K562 (cell line): ENCODE data around the gene TNNT2. TPM values are rescaled to one million over a fixed set of nuclear protein-coding genes. Genes with fewer than 3 reads are reported as not detected.

ENCODE experiments used
- ATAC-seq: fragments of 200-7000 bp; cut with Tn5 transposase; 3 replicates; pipeline ENCODE4 v1.9.1; 2020; ENCODE audit warnings: moderate library complexity
- BruUV-seq: library from RNA; stranded (reverse); fragments of 400-500 nt; replicated peaks from 2 replicates; lab custom pipeline; 2021; lab: Mats Ljungman, UMichigan
- CTCF ChIA-PET: fragments of 300-600 bp; formaldehyde crosslinking; extraction: SDS; loops from one replicate; lab custom pipeline; 2021; ENCODE audit warnings: low intra/inter-chr PET ratio; lab: Yijun Ruan, JAX
- POLR2A ChIA-PET: fragments of 300-600, 350-650 bp; sonication (Branson Sonifier 250); formaldehyde crosslinking; extraction: SDS; loops from one replicate; lab custom pipeline; 2021; ENCODE audit warnings: antibody characterized with exemption, inconsistent platforms; lab: Yijun Ruan, JAX
- DNase-seq, 4 experiments: peaks; one replicate each; pipeline versions ENCODE4 v3.0.0 to v3.0.0-alpha.2; 2011 to 2018; ENCODE audit warnings: low spot score in 3 of 4, mixed read lengths in 3 of 4; ENCODE audit errors: extremely low read depth in 1 of 4
- FAIRE-seq: peaks from 2 replicates; lab custom pipeline; 2011; peaks lifted over from hg19 to GRCh38; lab: Jason Lieb, UNC
- H2AFZ ChIP-seq: 2 replicates; pipeline ENCODE4 v1.6.0; 2011; ENCODE audit warnings: low read depth, low read length, control low read depth, inconsistent platforms
- H3K27ac ChIP-seq: fragments of 200-600 bp; 3 replicates; pipeline ENCODE4 v1.8.0; 2011; ENCODE audit warnings: low read depth, mild to moderate bottlenecking, control low read depth, inconsistent platforms, low read length, moderate library complexity, mixed read lengths; ENCODE audit errors: extremely low read depth
- H3K27me3 ChIP-seq, 2 experiments: fragments of 300-600 bp in 1 of 2; 2 replicates in 1 of 2; 3 replicates in 1 of 2; pipeline versions ENCODE4 v1.6.0 to v1.8.0; 2011; ENCODE audit warnings: inconsistent platforms in 2 of 2, low read length in 2 of 2, mild to moderate bottlenecking in 1 of 2, mixed read lengths in 1 of 2, moderate library complexity in 1 of 2; ENCODE audit not compliant: control insufficient read depth in 2 of 2, insufficient read depth in 2 of 2
- H3K36me3 ChIP-seq: fragments of 300-600 bp; 3 replicates; pipeline ENCODE4 v1.8.0; 2011; ENCODE audit warnings: mild to moderate bottlenecking, low read length, inconsistent platforms; ENCODE audit not compliant: control insufficient read depth, insufficient read depth
- H3K4me1 ChIP-seq, 2 experiments: fragments of 200-600 bp in 1 of 2; replicated peaks in 1 of 2; 2 replicates in 1 of 2; 3 replicates in 1 of 2; pipeline versions ENCODE4 v1.5.1 to v1.8.0; 2011; ENCODE audit warnings: inconsistent platforms in 2 of 2, low read length in 2 of 2, mild to moderate bottlenecking in 1 of 2, mixed read lengths in 1 of 2, moderate library complexity in 1 of 2; ENCODE audit not compliant: control insufficient read depth in 2 of 2, insufficient read depth in 2 of 2
- H3K4me2 ChIP-seq: 2 replicates; pipeline ENCODE4 v1.6.1; 2011; ENCODE audit warnings: low read length, control low read depth, inconsistent platforms, mixed read lengths; ENCODE audit not compliant: insufficient read depth
- H3K4me3 ChIP-seq: fragments of 200-600 bp; sonication (generic), shearing (Covaris generic); 2 replicates; pipeline ENCODE4 v1.5.1; 2016; ENCODE audit warnings: control low read depth, inconsistent platforms
- H3K79me2 ChIP-seq: fragments of 200-600 bp; 3 replicates; pipeline ENCODE4 v1.8.0; 2011; ENCODE audit warnings: low read length, inconsistent platforms; ENCODE audit not compliant: control insufficient read depth, insufficient read depth
- H3K9ac ChIP-seq, 2 experiments: 2 replicates each; pipeline versions ENCODE4 v1.6.0 to v1.6.1; 2011; ENCODE audit warnings: low read depth in 2 of 2, low read length in 2 of 2, control low read depth in 1 of 2, inconsistent platforms in 1 of 2, mild to moderate bottlenecking in 1 of 2, mixed read lengths in 1 of 2; ENCODE audit not compliant: insufficient read depth in 1 of 2
- H3K9me1 ChIP-seq: one replicate; pipeline ENCODE4 v1.6.0; 2011; ENCODE audit warnings: inconsistent platforms, mild to moderate bottlenecking, low read length, moderate library complexity; ENCODE audit not compliant: control insufficient read depth, insufficient read depth
- H3K9me3 ChIP-seq: replicated peaks from 2 replicates; pipeline ENCODE4 v1.5.1; 2011; ENCODE audit warnings: low read depth, low read length, inconsistent platforms; ENCODE audit not compliant: control insufficient read depth, insufficient read depth
- H4K20me1 ChIP-seq: replicated peaks from 2 replicates; pipeline ENCODE4 v1.6.1; 2011; ENCODE audit warnings: low read length, inconsistent platforms, mixed read lengths; ENCODE audit not compliant: control insufficient read depth, insufficient read depth
- BRD9 ChIP-seq: fragments of 450-650 bp; IDR thresholded peaks from 2 replicates; pipeline ENCODE4 v1.6.1; 2018; ENCODE audit warnings: low read depth; ENCODE audit not compliant: partially characterized antibody
- CBFA2T2 ChIP-seq: fragments of 450-650 bp; conservative IDR thresholded peaks from 2 replicates; pipeline ENCODE4 v1.6.1; 2017; ENCODE audit warnings: mild to moderate bottlenecking
- CHCHD3 ChIP-seq: fragments of 250-450 bp; sonication (Bioruptor Pico); IDR thresholded peaks from 2 replicates; pipeline ENCODE4 v2.1.2; 2022; ENCODE audit warnings: mild to moderate bottlenecking
- COPS2 ChIP-seq: fragments of 450-650 bp; conservative IDR thresholded peaks from 2 replicates; pipeline ENCODE4 v1.6.1; 2016; ENCODE audit warnings: mild to moderate bottlenecking, moderate library complexity
- ILK ChIP-seq: fragments of 450-650 bp; IDR thresholded peaks from 2 replicates; pipeline ENCODE4 v1.6.1; 2016; ENCODE audit warnings: missing genetic modification characterization, low read depth, mild to moderate bottlenecking, missing compliant biosample characterization, moderate library complexity, borderline replicate concordance
- MLX ChIP-seq, 2 experiments: fragments of 450-650 bp in 1 of 2; sonication (generic) in 1 of 2; formaldehyde crosslinking; conservative IDR thresholded peaks; 2 replicates each; pipeline versions ENCODE4 v1.4.0 to v1.8.1; 2020 to 2022; ENCODE audit warnings: mild to moderate bottlenecking in 1 of 2, missing genetic modification reagents in 1 of 2
- PHTF2 ChIP-seq: fragments of 250-450 bp; sonication (Bioruptor Pico); IDR thresholded peaks from 2 replicates; pipeline ENCODE4 v1.5.0; 2021; ENCODE audit warnings: mild to moderate bottlenecking
- YY1 ChIP-seq, 3 experiments: IDR thresholded peaks; 2 replicates each; pipeline ENCODE4 v1.6.1; 2011; ENCODE audit warnings: low read length in 2 of 3, mild to moderate bottlenecking in 2 of 3, moderate library complexity in 2 of 3, borderline replicate concordance in 1 of 3, control low read depth in 1 of 3, low read depth in 1 of 3; ENCODE audit not compliant: insufficient read depth in 3 of 3, insufficient replicate concordance in 2 of 3, control insufficient read depth in 1 of 3, insufficient read length in 1 of 3; ENCODE audit errors: extremely low read depth in 1 of 3
- ZNF551 ChIP-seq: fragments of 250-450 bp; sonication (Bioruptor Pico); IDR thresholded peaks from 2 replicates; pipeline ENCODE4 v1.5.0; 2021; ENCODE audit warnings: mild to moderate bottlenecking, moderate library complexity
- WGBS: fragments of 100-300 bp; shearing (Covaris generic); methylation state at CpG from one replicate; pipeline ENCODE4 v1.1.6; 2016; ENCODE audit warnings: low coverage, mixed read lengths; ENCODE audit not compliant: insufficient coverage; ENCODE audit errors: missing lambda C conversion rate; 5-methylcytosine and 5-hydroxymethylcytosine counted together
- in situ Hi-C: fragments of 300-500 bp; cut with MboI; formaldehyde crosslinking; loops from 4 replicates; pipeline ENCODE4 v1.15.0; 2018; ENCODE audit warnings: inconsistent platforms, mixed read lengths
- intact Hi-C: fragments of 100-400 bp; cut with micrococcal nuclease; formaldehyde crosslinking; loops from 2 replicates; pipeline ENCODE4 v1.14.2; 2022
- polyA plus RNA-seq, 8 experiments: library from polyadenylated mRNA; depleted of rRNA in 4 of 8; stranded (reverse) in 5 of 8; unstranded in 3 of 8; fragments of >200 nt; fragmentation: Nextera tagmentation in 2 of 8; fragmentation: Illumina TruSeq in 1 of 8; extraction: Ambion mirVana in 2 of 8; extraction: Trizol in 1 of 8; gene quantifications; 2 replicates each; pipeline versions ENCODE4 v1.2.1 to v1.2.3, GENCODE V29; 2011 to 2014; ENCODE audit warnings: inconsistent platforms in 1 of 8, missing spikeins in 1 of 8
- total RNA-seq, 7 experiments: library from RNA; depleted of rRNA in 6 of 7; stranded (reverse); fragments of >200 nt in 6 of 7; fragmentation: Illumina TruSeq in 2 of 7; extraction: Trizol in 2 of 7; gene quantifications; 2 replicates each; pipeline versions ENCODE4 v1.2.1 to v1.2.3, GENCODE V29; 2011 to 2021; ENCODE audit warnings: low replicate concordance in 1 of 7
- TF ChIP-seq, protein P1 (sequence below): fragments of 450-650 bp; formaldehyde crosslinking; IDR thresholded peaks from 2 replicates; pipeline ENCODE4 v1.4.0; 2020; ENCODE audit warnings: mild to moderate bottlenecking
- TF ChIP-seq, protein P2 (sequence below): fragments of 450-650 bp; IDR thresholded peaks from 2 replicates; pipeline ENCODE4 v1.6.1; 2016; ENCODE audit warnings: antibody characterized with exemption
- TF ChIP-seq, protein P3 (sequence below), 2 experiments: fragments of 450-650 bp; IDR thresholded peaks; 2 replicates each; pipeline ENCODE4 v1.6.1; 2016

Gene TNNT2
- total and polyA plus RNA-seq, 9 of the 15 experiments (the other 6 are each of a cell fraction or from before 2014, with no cell fraction given): not detected

- BruUV-seq: no TSS peak
- no peak for FAIRE-seq
- CTCF ChIA-PET: no interaction called here
- Histone ChIP-seq H3K9me3 (no peaks in the 10 kb centered on the region), H3K4me1 (no peaks in the 10 kb centered on the region), H3K9me1 (peaks cover 10% of the 10 kb centered on the region), H3K79me2 (no peaks in the 10 kb centered on the region), H3K36me3 (no peaks in the 10 kb centered on the region), H4K20me1 (peaks cover 5% of the 10 kb centered on the region; the same call in 1 of the 2 replicates), H3K4me3 (no peak overlapping the region), H3K27ac (no peak overlapping the region), H2AFZ (no peak overlapping the region), H3K9ac (no peak overlapping the region), H3K27me3 (peaks cover 32 to 60% of the 10 kb centered on the region in 2 experiments; a peak in 4 of 5 replicates), H3K4me2 (no peak overlapping the region)
- intact Hi-C loops: no loop called here
- WGBS: 0% methylated on average over 3 of the region's 3 CpGs
- no peak for DNase-seq
- in situ Hi-C loops: no loop called here
- no peak for ATAC-seq
- POLR2A ChIA-PET: interaction anchor here (1.0 kb wide), 1 partner anchor 9 kb away, joined by 7 read pairs; no protein-coding TSS in a partner anchor
- TF ChIP-seq ZNF551 (no peak), ILK (tag) (no peak), CBFA2T2 (no peak), COPS2 (no peak), YY1 (IDR thresholded peaks at IDR 0.05; ENCODE audit: borderline replicate concordance in 1 of 3, control insufficient read depth in 1 of 3, extremely low read depth in 1 of 3, insufficient read depth in 3 of 3, insufficient read length in 1 of 3, insufficient replicate concordance in 2 of 3, low read depth in 1 of 3, low read length in 2 of 3) (no peak), CHCHD3 (CRISPR knock-in tag) (no peak), PHTF2 (no peak), BRD9 (no peak), MLX (CRISPR knock-in tag; conservative IDR thresholded peaks at IDR 0.05) (no peak)
- TF ChIP-seq, protein P1, sequence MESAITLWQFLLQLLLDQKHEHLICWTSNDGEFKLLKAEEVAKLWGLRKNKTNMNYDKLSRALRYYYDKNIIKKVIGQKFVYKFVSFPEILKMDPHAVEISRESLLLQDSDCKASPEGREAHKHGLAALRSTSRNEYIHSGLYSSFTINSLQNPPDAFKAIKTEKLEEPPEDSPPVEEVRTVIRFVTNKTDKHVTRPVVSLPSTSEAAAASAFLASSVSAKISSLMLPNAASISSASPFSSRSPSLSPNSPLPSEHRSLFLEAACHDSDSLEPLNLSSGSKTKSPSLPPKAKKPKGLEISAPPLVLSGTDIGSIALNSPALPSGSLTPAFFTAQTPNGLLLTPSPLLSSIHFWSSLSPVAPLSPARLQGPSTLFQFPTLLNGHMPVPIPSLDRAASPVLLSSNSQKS (CRISPR knock-in tag): no peak
- TF ChIP-seq, protein P2, sequence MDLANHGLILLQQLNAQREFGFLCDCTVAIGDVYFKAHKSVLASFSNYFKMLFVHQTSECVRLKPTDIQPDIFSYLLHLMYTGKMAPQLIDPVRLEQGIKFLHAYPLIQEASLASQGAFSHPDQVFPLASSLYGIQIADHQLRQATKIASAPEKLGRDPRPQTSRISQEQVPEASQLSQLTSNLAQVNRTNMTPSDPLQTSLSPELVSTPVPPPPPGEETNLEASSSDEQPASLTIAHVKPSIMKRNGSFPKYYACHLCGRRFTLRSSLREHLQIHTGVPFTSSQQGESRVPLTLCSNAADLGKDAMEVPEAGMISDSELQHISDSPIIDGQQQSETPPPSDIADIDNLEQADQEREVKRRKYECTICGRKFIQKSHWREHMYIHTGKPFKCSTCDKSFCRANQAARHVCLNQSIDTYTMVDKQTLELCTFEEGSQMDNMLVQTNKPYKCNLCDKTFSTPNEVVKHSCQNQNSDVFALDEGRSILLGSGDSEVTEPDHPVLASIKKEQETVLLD: no peak
- TF ChIP-seq, protein P3, sequence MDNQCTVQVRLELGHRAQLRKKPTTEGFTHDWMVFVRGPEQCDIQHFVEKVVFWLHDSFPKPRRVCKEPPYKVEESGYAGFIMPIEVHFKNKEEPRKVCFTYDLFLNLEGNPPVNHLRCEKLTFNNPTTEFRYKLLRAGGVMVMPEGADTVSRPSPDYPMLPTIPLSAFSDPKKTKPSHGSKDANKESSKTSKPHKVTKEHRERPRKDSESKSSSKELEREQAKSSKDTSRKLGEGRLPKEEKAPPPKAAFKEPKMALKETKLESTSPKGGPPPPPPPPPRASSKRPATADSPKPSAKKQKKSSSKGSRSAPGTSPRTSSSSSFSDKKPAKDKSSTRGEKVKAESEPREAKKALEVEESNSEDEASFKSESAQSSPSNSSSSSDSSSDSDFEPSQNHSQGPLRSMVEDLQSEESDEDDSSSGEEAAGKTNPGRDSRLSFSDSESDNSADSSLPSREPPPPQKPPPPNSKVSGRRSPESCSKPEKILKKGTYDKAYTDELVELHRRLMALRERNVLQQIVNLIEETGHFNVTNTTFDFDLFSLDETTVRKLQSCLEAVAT (IDR thresholded peaks at IDR 0.05): no peak
Measured at GRCh38 chr1:201422026-201422425, 44.5 kb upstream of the TNNT2 start.
